Hematopoietic multipotent progenitor cell treated with erythropoietin and hydrocortisone succinate and interleukin-3 and kit ligand, for 15 days (in vitro differentiated cells): ENCODE data around the gene CD7.

Experiments
- DNase-seq: peaks from one replicate; pipeline ENCODE4 v3.0.0-alpha.2; 2015; ENCODE audit warnings: low spot score

Gene CD7

DNA sequence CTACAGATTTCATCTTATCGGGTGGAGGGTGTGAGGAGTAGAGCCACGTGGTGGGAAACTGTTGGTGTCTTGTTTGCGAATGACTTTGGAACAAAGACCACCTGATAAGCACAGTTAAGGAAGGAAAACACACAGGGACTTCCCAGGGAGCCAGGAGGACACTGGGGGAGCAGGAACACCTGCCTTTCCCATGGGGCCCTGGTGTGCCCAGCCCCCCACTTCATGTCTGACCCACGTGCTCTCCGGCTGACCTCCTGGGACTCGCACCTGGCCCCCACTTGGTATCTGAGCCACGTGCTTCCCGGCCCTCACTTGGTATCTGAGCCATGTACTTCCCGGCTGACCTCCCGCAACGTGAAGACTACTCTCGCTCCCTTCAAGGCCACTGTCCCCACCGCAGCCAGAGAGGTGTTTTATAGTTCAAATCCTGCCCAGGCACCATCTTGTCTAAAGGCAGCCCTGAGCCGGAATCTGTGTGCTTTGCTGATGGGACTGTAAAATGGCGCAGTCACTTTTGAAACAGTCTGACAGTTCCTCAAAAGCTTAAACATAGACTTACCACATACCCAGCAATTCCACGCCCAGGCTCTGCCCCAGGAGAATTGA is 38.5 kb downstream of the CD7 start:
- DNase-seq, result no peak

DNA sequence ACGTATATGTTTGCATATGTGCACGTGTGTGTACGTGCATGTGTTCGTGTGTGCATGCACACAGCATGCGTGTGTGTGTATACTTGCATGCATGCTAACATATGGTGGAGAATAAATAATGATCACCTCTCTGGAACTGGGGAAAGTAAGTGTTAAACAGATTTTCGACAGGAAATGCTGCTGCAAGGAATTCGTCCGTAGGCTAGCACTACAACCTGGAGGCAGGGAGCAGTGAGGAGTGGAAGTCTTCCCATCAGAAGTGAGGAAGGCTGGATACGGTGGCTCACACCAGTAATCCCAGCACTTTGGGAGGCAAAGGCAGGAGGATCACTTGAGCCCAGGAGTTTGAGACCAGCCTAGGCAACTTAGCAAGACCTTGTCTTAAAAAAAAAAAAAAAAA is 39.1 kb downstream of the CD7 start:
- no peak for DNase-seq

DNA sequence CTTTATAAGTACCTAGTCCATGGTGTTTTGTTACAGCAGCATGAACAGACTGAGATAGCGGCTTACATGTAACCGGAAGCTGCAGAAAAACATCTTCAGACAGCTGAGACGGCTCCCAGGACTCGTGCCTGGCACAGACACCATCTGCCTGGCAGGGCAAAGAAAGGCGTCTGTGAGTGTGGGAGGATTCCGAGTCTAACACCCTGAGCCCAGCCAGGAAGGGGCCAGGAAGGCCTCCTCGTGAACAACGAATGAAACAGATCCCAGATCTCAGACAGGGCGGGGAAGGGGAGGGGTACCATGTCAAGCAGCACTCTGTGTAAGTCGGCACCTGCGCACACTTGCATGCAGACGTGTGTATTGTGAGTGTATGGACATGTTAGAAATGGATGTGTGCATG is 39.6 kb downstream of the CD7 start:
- no peak for DNase-seq

DNA sequence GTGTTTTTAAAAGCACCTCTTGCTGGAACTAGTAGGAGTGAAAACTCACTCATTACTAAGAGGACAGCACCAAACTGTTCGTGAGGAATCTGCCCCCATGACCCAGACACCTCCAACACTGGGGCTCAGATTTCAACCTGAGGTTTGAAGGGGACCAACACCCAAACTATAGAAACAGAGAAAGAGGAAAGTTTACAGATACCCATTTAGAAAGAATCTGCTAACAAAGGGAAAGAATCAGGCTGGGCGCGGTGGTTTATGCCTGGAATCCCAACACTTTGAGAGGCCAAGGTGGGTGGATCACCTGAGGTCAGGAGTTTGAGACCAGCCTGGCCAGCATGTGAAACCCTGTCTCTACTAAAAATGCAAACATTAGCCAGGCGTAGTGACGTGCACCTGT is 40.5 kb downstream of the CD7 start:
- no peak for DNase-seq

DNA sequence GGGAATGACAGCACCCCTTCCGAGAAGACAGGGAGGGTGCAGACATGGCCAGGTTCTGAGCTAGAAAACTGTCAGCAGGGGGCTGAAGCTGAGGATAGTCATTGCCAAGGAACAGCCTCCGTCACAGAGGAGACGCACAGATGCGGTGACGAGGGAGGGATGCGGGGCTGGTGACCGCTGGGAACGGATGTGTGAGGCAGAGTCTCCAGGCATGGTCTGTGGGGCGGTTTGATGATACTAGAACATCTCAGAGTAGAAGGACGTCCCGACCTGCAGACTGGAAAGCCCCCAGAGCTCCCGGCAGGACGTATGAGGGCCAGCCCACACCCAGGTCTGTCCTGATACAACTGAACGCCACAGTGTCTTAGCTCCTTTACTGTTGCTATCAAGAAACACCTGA is 42.1 kb downstream of the CD7 start:
- no peak for DNase-seq

DNA sequence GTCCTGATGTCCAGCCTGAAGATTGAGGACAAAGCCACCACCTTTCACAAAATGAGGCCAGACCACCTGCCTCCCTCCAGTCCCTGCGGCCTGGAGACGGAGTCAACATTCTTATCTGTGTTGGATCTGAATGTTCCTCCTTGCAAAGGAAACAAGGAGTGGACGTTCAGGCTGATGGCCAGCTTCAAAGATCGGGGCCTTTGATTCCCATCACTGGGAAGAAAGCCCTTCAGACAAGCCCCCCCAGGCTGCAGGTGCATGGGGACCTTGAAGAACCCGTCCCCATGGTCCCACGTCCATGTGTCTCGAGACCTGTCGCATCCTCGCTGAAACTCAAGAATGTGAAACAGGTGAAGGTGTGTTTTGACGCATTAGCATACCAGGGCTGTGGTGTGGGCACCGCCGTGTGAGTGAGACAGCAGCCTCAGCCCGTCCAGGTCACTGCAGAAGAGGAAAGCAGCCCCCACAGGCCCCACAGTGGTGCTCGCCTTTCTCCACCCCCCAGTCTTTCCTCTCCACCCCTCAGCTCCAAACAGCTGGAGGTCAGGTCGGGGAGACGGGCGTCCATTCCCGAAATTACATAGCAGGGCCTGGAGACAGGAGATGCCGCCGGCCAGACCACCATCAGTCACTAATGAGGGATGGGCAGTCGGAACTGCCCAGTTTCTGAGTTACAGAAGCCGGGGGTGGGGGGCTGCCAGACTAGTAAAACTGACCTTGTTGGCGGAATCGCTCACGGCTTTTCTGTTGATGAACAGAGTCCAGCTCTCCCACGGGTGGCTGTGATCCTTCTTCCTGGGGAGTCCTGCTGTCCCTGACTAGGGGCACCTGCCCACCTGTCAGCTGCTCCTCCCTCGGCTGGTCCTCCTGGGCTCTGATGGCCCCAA is 43.0 kb downstream of the CD7 start:
- no peak for DNase-seq

DNA sequence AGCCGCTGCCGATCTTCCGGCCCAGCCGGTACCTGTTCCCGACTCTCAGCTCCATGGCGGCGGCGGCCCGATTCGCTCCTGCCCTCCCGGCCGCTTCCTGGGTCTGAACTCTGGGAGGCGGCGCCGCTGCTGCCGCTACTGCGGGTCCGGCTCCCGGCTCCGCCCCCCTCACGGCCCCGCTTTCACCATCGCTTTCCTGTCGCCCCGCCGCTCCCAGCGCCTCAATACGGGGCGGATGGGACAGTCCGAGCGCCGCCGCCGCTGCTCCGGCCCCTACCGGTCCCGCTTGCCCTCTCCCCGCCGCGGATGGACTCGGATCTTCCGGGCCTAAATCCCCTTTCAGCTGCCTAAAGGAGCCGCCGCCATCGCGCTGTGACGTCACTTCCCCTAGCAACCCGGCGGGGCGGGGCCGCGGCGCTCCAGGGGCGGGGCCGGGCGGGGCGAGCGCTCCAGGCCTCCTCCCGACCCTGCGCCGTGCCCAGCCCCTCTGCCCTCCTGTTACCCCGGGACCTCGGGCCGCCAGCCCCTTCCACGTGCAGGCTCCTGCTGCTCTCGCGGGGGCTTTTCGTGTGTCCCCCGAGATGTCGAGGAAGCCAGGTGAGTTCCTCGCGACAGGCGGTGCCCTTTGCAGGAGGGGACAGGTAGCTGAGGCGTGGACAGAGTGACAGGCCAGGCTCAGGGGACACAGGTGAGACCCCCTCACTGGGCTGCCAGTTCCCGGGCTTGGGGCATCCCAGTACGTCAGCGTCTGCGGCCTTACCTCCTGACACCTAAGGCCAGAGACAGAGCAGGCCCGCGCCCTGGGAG is 43.9 kb downstream of the CD7 start, which contains the start of gene CSNK1D:
Gene CSNK1D (minus strand): TSS at position 374 of the 807 bp plus-strand sequence. CDS start 319 bp downstream, at position 55.
- DNase-seq, result peak; percentile 91

DNA sequence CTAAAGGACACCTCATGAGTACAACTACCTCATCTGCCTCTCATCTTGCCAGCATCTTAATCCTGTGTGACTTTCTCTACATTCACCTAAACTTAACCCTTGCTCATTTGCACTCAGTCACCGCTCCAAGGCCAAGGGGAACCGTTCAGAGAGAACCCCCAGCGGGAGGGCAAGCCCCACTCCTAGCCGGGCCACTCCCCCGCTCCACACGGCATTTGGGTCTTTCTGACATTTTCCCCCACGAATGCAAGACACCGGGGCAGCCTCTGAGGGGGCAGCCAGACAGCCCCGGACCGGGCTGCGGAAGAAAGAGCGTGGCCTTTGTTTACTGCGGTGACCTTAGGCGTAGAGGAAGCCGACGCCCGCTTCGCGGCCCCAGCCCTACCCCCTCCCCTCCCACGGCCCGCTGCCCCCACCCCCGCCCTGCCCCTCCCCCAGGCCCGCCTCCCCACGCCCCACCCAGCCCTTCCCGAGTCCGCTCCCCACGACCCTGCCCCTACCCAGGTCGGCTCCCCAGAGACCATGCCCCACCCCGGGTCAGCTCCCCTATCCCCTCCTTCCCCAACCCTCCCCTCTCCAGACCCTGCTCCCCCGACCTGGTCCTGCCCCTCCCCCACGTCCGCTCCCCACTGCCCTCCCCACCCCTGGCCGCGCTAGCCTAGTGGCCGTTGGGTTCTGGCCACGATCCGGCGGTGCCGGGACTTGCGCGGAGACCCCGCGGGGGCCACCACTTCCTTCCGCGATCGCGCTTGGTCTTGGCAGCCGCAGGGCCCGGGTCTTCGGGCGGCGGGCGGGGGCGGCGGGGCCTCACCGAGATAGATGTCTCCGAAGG is 44.7 kb downstream of the CD7 start:
- peak; percentile 15 for DNase-seq

DNA sequence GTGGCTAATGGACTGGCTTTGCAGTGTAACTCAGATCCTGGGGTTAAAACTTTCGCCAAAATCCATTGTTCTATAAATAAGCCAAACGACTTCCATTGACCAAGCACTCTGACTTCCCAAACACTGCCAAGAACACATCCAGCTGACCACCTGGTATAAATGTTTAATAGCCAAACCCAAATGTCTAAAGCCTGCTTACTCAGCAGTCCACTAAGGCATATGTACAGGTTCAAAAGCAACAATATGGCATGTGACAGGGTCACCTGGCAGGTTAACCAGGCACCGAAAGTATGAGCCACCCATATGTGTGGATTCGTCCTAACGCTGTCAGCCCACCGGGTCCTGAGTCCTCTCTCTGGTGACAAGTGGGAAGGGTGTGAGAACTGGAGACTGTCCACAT is 46.0 kb downstream of the CD7 start:
- DNase-seq, result no peak

DNA sequence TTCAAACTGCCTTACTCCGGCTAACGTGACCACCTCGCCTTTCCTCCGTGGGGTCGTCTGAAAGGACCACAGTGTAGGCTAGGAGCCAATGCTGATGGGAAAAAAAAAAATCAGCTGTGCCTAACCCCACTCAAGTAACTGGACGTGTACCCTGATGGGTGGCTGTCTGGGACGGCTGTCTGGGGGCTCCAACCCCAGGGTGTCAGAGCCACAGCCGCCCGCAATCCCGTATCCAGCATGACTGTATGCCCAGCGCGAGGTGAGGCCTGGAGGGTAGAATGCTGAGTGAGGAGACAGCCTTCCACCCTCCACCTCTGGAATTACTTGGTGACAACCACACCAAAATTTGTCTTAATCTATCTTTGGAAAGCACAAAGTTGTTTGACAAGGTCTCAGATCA is 46.8 kb downstream of the CD7 start:
- no peak for DNase-seq

DNA sequence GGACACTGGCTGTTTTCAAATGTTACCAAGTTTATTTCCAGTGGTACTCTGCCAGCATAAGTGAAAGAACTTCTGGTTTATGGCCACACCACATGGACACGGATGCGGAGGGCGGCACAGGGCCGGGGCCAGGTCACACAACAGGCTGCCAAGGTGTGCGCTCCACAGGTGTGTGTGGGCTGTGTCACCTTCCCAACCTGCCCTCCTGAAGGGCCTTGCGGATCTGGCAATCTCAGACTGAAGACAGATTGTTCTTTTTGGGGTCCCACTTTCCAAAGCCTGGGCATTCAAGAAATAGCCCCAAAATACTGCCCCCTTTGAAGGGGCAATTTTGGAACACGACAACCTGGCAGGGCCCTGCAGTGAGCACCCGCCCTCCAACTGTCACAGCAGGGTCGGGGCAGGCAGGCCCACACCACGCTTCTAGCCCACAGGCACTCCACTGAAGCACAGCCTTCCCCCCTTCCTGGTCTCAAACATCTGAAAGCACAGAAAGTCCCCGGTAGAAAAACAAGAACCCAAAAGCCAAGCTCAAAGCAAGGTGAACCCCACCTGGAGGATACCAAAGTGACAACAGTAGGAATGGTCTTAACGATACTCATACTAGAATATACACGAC is 47.4 kb downstream of the CD7 start:
- no peak for DNase-seq

DNA sequence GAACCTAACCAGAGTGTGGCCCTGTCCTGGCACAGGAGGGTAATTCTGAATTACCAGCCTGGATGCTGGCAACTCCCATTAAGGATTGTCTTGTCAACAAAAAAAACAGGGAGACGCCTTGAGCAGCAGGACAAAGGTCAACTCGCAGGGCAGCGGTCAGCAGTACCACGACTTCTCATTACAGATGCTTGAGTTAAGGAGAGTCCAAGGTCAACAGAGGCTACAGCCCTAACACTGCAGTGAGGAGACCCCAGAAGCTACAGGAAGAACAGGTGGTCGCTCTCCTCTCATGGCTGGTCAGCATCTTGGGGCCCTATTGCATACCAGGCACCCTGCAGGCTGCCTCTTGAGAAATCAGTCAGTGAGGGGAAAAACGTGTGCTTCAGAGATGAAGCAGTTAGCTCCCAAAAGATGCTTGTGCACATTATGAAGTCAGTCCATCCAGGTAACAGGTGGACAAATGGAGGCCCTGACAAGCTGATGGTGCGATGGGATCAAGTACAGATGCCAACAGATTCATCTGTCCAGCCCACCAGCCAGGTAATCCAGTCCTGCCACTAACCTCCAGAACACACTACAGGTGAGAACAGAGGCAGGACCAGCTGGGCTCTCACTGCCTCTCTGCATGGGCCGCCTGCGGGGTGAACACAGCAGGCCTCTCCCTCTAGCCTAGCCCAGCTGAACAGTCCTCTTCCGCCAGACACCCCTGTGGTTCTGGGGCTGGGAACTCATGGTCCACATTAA is 48.1 kb downstream of the CD7 start:
- DNase-seq, result no peak

DNA sequence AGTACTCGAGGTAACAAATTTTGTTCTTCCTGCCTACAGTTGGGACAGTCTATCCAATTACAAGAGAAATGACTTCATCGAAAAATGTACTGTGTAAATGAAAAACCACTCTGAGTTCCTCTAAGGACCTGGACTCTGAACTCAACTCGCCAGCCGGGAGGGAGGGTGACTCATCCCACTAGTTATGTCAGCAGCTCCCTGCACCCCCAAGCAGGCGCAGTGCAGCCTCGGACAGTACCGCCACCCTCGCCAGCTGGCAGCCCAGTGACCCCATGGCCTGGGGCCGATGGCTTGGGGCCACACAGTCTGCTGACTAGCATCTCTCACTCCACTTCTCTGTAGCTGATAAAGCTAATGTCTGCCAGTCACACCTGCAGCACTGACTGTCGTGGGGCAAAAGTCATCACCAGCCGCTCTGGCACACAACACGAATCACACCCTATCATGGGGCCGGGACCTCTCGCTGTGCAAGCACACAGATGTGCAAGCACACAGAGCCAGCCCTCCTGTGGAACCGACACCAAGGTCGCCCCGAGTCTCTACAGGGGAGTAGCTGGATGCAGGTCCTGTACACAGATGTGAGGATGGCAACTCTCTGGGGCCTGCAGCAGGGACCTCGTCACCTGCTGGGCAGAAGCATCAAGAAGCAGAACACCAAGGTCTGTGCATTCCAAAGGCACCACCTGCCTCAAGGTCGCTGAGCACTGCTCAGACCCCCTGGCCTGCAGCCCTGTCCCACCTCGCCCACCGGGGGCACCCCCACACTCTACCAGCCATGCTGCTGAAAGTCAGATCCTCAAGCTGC is 49.6 kb downstream of the CD7 start:
- DNase-seq, result peak; percentile 50

DNA sequence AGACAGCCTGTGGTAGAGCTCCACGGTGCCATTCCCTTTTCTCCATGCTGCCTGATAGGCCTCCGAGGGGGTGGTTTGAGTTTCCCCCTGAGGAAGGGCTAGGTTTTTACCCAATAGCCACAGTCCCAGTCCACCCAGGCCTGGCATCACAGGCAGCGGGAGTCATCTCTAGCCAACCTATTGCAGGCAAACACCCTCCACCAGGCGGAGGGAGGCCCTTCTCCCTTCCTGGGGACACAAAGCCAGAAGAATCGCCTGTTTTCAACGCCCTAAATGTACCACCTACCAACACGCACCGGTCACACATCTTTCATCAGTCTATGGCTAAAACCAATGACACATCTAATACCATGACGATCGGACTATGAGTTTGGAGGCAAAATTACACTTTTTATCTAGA is 51.3 kb downstream of the CD7 start:
- no peak for DNase-seq
